Activated naive CD4-positive, alpha-beta T cell treated with anti-CD3 and anti-CD28 coated beads, Interleukin-2, amount 50 U/mL, for 16 hours (primary cell): ENCODE measurements around the gene LRRC1.

Experiments used
- DNase-seq: peaks from one replicate; pipeline ENCODE4 v3.0.0-alpha.2; 2020

Gene LRRC1

DNA sequence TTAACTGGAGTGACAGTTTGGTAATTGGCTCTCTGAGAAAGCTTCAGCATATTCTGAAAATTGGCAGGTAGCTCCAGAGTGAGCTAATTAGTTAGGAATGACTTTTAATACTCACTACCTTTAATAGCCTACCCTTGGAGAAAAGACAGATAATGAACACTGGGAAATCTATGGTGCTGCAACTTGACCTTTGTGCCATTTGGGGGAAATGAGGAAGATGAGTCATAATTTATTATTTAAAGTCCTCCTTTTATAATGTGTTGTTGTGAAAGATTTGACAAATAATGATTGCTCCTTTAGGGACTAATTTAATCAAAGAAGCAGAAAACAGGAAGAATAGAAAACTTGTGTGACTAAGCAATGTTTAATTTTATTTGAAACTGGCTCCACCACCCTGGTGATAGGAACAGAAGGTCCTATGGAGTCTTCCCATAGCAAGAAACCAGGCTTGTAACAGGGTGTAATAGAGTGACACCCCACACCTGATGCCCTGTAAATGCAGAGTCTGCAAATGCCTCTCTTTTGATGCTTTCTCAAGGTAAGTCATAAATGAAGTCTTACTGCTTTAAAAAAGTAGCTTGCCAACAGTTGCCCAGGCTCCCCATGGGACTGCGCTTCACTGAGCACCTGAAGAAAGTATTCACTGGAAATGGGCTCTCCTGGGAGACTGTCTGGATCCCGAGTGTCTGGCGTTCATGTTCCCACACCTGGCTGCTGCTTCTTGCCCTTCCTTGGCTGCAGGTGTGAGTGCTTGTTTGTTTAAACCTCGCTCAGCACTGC lies 134.4 kb downstream of the LRRC1 start:
- DNase-seq, result no peak

DNA sequence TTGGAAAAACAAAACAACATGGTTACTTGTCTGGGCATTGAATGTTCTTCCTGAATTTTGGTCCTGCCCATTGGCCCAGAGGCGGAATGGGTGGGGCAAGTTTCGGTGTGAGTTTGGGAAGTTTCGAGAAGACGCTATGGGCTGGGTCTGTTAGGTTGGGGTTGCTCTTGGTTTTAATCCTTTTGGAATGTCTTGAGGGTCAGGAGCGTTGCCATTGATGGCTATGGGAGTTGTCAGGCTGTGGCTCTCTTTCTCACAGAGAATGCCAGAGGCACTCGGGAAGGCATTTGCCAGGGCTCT lies 135.0 kb downstream of the LRRC1 start:
- no peak for DNase-seq

DNA sequence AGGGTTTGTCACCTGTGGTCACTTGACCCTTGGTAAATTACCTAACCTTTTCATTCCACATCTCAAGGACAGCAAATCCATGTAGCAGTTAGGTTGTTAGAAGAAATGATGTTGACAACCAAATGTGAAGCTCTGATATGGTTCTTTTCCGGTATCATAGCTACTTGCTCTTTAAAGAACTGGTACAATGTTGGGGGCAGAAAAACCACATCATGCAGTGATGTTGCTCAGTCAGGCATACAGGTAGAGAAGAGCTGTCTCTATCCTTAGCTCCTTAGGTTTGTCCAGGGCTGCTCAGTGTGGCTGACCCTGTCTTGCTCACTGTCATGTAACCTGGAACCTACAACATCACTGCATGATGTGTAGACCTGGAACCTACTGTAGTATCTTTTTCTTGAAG lies 135.5 kb downstream of the LRRC1 start:
- DNase-seq, result no peak

DNA sequence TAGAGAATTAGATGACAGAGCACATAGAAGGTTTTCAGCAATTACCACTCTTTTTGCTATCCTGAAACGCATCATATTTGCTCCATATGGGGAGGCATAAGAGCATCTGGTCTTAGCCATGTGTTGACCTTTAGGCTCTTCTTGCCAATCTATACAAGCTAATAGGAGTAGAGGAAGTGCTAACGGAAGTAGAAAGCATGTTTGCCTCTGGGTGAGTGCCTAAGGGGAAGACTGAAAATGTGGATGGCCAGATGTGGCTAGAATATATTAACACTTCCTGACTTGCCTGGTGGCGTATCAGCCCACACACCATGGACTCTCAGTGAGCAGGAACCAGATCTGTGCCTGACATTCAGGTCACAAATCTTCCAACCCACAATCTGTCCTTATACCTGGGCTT lies 136.3 kb downstream of the LRRC1 start:
- no peak for DNase-seq

DNA sequence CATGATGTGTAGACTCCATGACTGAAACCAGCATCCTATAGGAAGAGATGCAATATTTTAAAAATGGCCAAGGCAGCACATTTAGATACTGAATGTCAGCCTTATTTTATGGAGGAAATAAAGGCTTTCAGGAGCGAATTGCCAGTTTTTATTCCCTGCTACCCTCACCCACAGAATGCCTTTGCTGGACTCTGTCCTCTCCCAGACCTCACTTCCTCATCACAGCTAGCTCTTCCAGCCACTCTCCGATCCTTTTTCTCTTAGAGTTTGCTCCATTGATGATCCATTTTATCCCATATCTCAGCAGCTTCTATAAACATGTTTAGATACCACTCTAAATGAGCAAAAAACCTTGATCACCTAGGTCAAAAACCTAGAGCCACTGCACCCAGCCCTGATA lies 137.7 kb downstream of the LRRC1 start:
- DNase-seq, result no peak

DNA sequence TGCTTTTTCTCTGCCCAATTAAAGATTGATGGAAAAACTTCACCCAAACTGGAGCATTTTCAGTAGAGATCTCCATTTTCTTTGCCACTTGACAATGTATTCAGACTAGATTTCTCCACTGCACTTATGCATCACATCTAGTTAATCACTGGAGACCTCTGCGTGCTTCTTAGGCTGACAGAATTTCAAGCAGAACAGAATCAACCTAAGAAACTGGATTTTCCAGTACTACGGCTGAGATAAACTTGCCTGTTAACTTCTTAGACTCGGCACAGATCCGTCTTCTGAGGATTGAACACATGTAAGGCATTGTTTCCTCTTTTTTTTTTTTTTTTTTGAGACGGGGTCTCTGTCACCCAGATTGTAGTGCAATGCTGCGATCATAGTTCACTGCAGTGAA lies 139.2 kb downstream of the LRRC1 start:
- no peak for DNase-seq

DNA sequence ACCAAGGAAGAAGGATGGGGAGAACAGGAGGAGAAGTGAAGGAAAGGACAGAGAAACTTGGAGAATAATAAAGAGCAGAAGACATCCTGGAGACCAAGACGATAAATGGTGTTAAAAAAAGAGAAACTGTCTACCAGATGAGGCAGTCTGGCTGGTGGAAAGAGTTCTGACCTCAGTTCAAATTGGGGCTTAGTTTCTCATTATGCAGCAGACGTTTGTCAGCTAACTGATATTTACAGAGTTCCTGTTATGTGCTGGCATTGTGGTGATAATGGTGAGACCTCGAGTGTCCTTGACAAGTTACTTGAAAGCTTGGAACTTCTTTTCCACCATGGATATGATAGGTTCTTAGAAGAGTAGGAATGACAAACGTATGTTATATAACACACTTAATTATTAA lies 142.7 kb downstream of the LRRC1 start:
- DNase-seq, result no peak

DNA sequence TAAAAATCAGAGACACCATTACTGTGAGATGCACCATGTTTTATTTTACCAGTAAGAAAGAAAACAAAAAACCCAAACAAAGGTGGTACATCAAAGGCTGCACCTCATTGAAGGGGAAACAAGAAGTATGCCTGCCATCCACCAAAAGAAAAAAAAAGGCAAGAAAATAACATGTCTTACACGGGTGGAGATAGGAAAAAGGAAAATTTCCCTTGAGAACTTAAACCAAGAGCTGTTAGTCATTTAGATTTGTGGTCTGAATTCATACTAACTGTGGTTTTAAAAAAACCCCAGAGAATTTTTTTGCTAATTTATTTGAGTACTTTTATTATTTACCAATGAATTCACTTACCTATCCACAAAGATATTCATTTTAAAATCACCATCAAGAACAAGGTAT lies 144.0 kb downstream of the LRRC1 start:
- no peak for DNase-seq

DNA sequence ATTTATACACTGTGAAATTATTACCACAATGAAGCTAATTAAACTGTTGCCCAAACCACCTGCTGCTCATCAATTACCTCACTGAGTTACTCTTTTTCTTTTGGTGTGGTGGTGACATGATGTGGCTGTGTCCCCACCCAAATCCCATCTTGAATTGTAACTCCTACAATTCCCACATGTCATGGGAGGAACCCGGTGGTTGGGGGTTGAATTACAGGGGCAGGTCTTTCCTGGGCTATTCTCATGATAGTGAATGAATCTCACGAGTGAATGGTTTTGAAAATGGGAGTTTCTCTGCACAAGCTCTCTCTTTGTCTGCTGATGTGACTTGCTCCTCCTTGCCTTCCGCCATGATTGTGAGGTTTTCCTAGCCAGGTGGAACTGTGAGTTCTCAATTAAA lies 145.0 kb downstream of the LRRC1 start:
- no peak for DNase-seq

DNA sequence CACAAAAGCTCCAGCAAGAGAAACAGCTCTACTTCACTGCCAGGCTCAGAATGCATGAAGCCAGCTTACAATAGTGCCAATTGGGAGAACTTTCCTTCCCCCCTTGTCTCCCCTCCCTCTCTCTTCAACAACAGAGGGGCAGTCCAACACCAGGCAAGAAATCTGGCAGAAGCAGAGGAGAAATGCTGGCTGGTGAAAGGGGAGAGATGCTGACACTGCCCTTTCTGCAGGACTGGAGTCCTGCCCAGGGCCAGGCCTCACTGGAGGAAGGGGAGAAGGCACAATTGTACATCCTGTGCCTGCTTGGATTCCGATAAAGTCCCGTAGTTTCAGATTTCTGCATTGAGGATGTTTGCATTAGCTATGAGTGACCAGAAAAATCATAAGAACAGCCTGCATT lies 148.6 kb downstream of the LRRC1 start:
- DNase-seq, result no peak

DNA sequence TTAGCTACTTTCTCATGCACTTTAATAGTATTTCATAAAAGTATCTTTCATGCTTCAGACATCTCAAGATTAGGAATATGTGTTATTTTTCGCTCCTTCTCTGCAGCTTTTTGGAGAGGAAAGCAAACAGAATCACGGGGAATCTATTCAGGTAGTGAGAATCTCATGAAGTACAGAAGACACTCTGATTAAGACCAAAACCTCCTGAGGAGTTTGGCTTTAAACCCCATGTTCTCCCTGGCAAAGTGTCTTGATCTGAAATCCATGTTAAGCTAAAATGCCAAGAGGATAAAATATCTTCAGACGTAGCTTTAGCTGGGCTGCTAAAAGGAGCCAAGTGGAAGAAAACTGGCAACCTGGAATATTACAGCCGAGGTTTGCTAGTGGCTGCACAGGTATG lies 149.3 kb downstream of the LRRC1 start:
- no peak for DNase-seq

DNA sequence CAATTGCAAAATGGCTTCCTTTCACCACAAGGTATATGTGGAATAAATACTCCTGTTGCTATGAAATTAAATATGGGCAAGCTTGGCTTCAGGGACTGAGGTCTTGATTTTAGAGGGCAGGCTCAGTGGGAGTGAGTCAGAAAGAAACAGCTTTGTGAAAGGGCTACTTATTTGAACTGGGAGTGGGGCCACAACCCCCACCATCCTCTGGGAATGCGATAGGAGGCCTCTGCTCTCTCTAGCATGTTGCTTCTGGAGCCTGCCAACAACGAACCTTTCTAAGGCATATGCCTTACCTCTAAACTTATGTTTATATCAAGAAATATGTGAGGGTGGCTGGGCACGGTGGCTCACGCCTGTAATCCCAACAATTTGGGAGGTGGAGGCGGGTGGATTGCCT lies 149.7 kb downstream of the LRRC1 start:
- DNase-seq, result no peak

DNA sequence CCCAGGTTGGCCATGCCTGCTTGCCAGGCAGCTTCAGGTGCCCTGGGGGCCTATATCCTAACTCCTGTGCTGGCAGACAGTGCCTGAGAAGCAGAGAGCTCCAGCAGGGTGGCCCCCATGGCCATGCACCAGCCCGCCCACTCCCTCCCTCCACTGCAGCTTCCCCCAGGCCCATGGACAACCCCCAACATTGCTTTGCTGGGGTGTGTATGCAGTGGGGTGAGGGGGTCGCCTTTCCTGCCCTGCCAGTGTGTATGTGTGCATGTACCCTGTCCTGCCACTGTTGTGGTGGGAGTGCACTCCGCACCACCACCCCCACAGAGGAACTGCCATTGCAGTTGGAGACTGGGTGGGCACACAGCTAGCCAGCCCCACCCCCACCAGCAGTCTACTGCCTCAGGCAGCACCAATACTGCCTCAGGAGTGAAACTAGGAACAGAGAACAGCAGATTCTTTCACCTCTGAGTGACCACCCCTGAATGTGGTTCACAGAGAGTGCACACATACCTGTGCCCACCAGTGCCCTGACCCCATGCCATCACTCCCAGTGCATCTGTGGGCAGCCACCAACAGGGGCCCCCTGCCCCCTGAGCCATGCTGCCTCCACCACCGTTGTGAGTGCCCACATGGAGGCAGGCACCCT lies 151.1 kb downstream of the LRRC1 start:
- DNase-seq, result no peak

DNA sequence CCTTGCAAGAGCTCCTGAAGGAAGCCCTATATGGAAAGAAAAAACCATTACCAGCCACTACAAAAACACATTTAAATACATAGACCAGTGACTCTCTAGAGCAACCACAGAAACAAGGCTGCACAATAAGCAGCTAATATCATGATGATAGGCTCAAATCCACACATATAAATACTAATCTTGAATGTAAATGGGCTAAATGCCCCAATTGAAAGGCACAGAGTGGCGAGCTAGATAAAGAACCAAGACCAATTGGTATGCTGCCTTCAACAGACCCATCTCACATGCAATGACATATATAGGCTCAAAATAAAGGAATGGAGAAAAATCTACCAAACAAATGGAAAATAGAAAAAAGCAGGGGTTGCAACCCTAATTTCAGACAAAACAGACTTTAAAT lies 153.0 kb downstream of the LRRC1 start:
- DNase-seq, result no peak

DNA sequence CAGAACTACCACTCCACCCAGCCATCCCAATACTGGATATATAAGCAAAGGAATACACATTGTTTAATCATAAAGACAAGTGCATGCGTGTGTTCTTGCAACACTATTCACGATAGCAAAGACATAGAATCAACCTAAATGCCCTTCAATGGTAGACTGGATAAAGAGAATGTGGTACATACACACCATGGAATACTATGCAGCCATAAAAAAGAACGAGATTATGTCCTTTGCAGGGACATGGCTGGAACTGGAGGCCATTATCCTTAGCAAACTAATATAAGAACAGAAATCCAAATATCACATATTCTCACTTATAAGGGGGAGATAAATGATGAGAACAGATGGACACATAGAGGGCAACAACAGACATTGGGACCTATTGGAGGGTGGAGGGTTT lies 156.6 kb downstream of the LRRC1 start:
- no peak for DNase-seq

DNA sequence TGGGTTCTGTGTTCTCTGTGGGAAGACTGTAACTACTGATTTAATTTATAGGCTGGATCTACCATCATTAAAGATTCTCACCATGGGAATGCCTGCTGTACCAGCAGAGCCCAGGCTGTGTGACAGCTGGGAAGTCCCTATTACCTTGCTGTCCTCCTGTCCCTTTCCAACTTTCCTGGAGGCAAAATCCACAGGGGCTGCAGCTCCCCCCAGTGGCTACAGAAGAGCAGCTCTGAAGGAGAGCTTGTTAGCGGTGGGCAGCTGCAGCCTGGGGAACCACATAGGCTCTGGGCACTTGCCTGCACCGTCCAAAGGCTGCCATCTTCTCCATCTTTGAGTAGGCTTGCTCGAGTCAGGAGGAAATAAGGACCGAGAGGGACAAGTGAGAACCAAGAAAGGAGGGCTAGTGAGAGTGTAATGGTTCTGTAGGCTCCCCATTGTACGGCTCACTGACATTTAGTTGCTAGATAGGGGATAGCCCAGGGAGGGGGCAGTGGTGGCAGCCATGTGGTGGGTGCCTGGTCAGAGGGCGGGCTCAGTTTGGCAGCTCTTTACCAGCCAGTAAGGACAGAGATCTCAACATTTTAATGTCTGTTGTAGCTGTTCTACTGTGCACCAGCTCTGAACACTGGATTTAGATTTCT lies 161.4 kb downstream of the LRRC1 start:
- DNase-seq, result no peak

DNA sequence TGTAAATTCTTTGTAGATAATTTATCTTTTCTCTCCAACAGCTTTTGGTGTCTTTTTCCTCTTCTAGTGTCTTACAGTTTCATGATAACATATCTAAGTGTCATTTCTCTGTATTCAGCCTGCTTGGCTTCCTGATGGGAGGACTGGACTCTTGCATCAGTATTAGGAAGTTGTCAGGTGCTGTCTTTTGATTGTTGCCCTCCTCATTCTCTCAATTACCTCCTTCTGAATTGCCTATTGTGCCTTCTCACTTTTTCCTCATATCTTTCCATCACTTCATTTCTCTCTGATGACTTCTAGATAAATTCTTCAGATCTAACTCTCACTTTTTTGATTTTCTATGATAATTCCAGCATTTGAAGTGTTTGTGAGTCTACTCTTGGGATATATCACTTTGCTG lies 162.0 kb downstream of the LRRC1 start:
- DNase-seq, result no peak

DNA sequence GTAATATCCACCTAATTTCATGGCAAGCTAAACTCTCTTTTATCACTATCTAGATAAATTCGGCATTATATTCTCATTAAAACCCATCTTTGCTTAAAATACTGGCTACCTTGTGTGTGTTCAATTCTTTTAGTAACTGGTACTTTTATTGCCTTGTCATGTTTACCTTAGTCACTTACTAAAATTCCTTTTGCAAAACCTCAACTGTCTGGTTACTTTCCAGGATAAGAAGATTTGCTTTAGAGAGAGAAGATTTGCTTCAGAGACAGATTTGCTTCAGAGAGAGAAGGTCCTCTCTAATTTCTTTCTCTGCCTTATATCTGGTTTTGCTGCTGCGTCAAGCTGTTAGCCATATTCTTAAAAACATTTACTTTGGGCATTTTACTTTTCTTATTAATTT lies 164.9 kb downstream of the LRRC1 start:
- no peak for DNase-seq

DNA sequence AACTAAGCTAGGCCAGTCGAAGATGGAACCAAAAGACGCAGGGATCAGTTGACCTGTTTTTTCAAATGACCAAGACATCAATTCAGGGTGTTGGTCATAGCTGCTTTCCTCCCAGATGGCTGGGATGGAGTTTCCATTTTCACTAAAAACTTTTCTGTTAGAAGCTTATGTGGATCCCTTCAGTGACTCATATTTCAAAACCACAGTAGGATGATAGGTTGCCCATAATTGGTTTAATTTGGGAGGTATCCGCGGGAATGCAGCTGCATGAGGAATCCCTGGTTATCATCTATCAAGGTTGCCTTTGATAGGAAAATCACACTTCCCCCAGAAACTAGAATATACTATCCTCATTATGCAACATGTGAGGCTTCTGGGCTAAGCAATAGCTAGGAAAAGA lies 165.5 kb downstream of the LRRC1 start:
- no peak for DNase-seq

DNA sequence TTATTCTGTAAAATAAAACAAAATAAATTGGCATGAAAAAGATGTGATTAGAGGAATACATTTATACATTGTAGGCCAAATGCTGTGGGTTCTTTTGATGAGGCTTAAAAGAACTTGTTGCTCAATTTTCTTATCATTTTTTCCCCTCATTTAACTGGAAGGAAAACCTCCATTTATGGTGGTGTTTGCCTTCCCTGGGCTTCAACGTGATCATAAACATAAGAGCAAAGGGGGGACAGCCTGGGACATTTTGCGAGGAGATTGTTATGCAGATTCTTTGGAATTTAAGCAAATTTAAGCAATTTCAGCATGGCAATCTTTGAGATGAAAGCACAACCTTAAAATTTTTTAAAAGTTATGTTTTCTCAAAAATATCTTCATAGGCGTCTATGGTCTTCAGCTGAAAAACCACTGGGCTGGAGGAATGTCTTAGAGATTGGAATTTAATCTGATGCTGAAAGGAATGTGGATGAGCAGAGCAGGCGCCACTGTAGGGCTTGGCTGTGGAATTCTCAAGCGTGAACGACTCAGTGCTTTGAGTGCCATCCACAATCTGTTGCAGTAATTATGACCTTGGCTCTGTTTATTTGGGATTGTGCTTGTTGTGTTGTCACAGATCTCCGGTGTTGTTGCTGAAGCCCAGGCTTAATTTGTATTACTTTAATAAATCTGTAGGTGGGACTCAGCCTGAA lies 167.0 kb downstream of the LRRC1 start:
- no peak for DNase-seq

DNA sequence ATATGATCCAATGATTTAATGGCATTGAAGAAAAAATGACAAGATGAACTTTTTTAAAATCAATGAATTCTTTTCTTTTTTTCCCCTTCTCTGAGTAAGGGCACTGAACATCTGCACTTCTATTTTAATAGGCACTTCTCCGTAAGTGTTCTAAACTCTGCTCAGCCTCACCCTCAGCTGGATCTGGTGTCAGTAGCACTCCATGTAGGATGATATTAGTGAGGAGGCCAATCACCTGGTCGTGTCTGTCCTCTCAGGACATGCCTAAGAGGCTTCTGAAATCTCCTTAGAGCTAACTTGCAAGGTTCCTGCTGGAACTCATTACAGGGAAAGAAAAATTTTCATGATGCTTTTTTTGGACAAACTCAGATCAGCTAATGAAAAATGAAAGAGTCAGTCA lies 167.8 kb downstream of the LRRC1 start:
- DNase-seq, result no peak

DNA sequence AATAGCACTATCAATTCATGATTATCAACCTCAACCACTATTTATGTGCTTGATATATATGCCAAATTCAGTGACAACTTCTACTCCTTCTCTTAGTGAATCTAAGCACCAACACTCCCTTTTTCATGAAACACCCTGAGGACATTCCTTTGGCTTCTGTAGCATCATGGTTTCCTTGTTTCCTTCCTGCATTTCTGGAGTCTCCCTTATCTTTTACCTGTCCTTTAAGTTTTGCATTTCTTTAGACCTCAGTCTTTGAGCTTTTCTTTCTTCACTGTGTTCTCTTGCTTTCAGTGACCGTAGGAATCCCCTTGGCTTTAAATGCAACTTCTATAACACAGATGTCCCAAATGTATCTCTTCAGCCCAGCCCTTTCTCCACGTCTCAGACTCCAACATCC lies 172.6 kb downstream of the LRRC1 start:
- DNase-seq, result no peak
